OCI-LY1 (cell line): ENCODE data around the gene ZNF786.

ENCODE experiments used
- H2AFZ ChIP-seq: fragments of 200-600 bp; sonication (generic), shearing (Covaris generic); 2 replicates; pipeline ENCODE4 v1.6.0; 2014; ENCODE audit warnings: antibody characterized with exemption, mild to moderate bottlenecking, low read length
- H3F3A ChIP-seq: fragments of 200-600 bp; sonication (generic), shearing (Covaris generic); 2 replicates; pipeline ENCODE4 v1.6.0; 2014; ENCODE audit warnings: mild to moderate bottlenecking, antibody characterized with exemption, low read length, moderate library complexity; ENCODE audit not compliant: insufficient read depth
- H3K27ac ChIP-seq: fragments of 200-600 bp; sonication (generic); 2 replicates; pipeline ENCODE4 v1.5.1; 2014; ENCODE audit warnings: low read length, mixed run types, mild to moderate bottlenecking, low read depth; ENCODE audit not compliant: poor library complexity, severe bottlenecking
- H3K27me3 ChIP-seq: fragments of 200-600 bp; sonication (generic); 2 replicates; pipeline ENCODE4 v1.6.0; 2014; ENCODE audit warnings: antibody characterized with exemption, mild to moderate bottlenecking, low read length, moderate library complexity; ENCODE audit not compliant: insufficient read depth
- H3K36me3 ChIP-seq: fragments of 200-600 bp; sonication (generic); 2 replicates; pipeline ENCODE4 v1.6.1; 2014; ENCODE audit warnings: mild to moderate bottlenecking, antibody characterized with exemption, low read length, moderate library complexity, mixed read lengths; ENCODE audit not compliant: insufficient read depth
- H3K4me1 ChIP-seq: fragments of 200-600 bp; sonication (generic); 2 replicates; pipeline ENCODE4 v1.5.1; 2014; ENCODE audit warnings: mild to moderate bottlenecking, low read length, moderate library complexity; ENCODE audit not compliant: insufficient read depth, severe bottlenecking
- H3K4me2 ChIP-seq: fragments of 200-600 bp; sonication (generic), shearing (Covaris generic); 2 replicates; pipeline ENCODE4 v1.6.1; 2014; ENCODE audit warnings: low read length
- H3K4me3 ChIP-seq: fragments of 200-600 bp; sonication (generic); 2 replicates; pipeline ENCODE4 v1.5.1; 2014; ENCODE audit warnings: low read length, low read depth, mild to moderate bottlenecking, mixed read lengths; ENCODE audit not compliant: poor library complexity, severe bottlenecking
- H3K79me2 ChIP-seq: fragments of 200-600 bp; shearing (Covaris generic); 2 replicates; pipeline ENCODE4 v1.6.1; 2016; ENCODE audit warnings: mixed run types, low read length, mixed read lengths; ENCODE audit not compliant: insufficient read depth
- H3K9ac ChIP-seq: fragments of 200-600 bp; sonication (generic), shearing (Covaris generic); 2 replicates; pipeline ENCODE4 v1.6.1; 2014; ENCODE audit warnings: mild to moderate bottlenecking, low read length, mixed read lengths
- H3K9me2 ChIP-seq: fragments of 200-600 bp; sonication (generic), shearing (Covaris generic); 2 replicates; pipeline ENCODE4 v1.6.1; 2014; ENCODE audit warnings: low read depth, mild to moderate bottlenecking, low read length, mixed read lengths
- H3K9me3 ChIP-seq: fragments of 200-600 bp; shearing (Covaris generic); 2 replicates; pipeline ENCODE4 v1.6.1; 2014; ENCODE audit warnings: low read length, mixed read lengths
- H4K20me1 ChIP-seq: fragments of 200-600 bp; sonication (generic), shearing (Covaris generic); 2 replicates; pipeline ENCODE4 v1.6.0; 2016; ENCODE audit warnings: mild to moderate bottlenecking, low read length; ENCODE audit not compliant: insufficient read depth
- EZH2 ChIP-seq: fragments of 200-600 bp; sonication (generic), shearing (Covaris generic); IDR thresholded peaks from 2 replicates; pipeline ENCODE4 v1.8.0; 2017; ENCODE audit warnings: borderline replicate concordance, mixed run types, mild to moderate bottlenecking, antibody characterized with exemption, low read length, moderate library complexity, mixed read lengths
- TF ChIP-seq, protein P1 (sequence below): fragments of 200-600 bp; sonication (generic), shearing (Covaris generic); IDR thresholded peaks from 2 replicates; pipeline ENCODE4 v1.5.1; 2017; ENCODE audit warnings: mild to moderate bottlenecking, antibody characterized with exemption, low read length, moderate library complexity, mixed read lengths

The ZNF786 gene

DNA sequence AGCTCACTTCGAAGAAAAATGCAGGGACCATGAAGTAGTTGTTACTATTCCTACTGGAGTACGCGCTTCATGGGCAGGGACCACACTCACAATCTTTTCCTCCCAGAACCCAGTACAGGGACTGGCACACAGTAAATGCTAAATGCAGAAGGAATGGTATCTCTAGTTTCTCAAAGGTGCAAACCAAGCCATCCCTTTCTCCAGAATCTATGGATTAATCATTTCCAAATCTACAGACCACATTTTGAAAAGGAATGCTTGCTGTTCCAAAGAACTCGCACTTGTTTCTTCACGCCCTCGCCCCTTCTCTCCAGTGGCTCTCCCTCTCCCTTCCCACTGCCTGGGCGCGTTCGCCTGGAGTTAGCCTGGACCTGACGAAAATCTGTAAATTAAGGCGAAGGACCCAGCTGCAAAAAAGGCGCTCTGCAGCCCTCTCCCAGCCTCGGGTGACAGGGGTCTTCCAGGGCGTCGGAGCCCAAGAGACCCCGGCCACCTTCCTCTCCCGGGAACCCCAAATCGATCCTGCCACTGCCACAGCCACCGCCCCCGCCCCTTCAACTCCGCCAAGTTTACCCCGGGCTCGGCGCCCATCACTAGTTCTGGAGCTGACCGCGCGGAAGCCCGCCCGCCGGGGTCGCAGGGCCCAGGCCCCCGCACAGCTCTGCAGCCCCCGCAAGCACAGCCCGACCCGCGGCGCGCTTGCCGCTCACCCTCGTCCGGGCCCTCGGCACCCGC is 62.7 kb downstream of the ZNF786 start:
- no peak overlapping the region for H2AFZ ChIP-seq
- peaks cover 46% of the 10 kb centered on the region for H3K79me2 ChIP-seq
- H3K36me3 ChIP-seq: peaks cover 22% of the 10 kb centered on the region

DNA sequence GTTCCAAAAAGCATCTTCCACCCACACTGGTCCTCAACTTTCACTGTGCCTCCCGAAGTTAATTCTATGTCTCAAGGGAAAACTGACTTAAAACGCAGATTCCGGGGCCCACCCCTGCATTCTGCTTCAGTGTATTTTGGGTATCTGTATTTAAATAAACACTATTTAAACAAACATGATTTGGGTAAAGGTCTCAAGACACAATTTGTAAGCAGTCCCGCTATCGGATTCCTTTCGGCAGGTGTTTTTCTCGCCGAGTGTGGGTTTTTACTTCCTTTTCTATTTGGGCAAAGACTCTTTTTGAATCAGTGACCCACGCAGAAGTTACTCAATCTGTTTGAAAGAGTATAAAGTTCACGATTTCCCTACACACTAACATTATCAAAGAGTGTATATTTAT is 63.5 kb downstream of the ZNF786 start:
- Histone ChIP-seq H3K36me3 (peaks cover 22% of the 10 kb centered on the region), H3K27me3 (no peaks in the 10 kb centered on the region), H3F3A (no peaks in the 10 kb centered on the region), H3K27ac (peak overlapping the region; percentile 57), H2AFZ (no peak overlapping the region), H3K4me2 (peak overlapping the region; percentile 87), H3K4me3 (peak overlapping the region; percentile 80), H3K4me1 (peaks cover 38% of the 10 kb centered on the region), H3K79me2 (peaks cover 47% of the 10 kb centered on the region), H3K9me3 (no peaks in the 10 kb centered on the region), H3K9me2 (no peaks in the 10 kb centered on the region), H3K9ac (peak overlapping the region; percentile 89), H4K20me1 (no peaks in the 10 kb centered on the region)
- TF ChIP-seq, protein P1, sequence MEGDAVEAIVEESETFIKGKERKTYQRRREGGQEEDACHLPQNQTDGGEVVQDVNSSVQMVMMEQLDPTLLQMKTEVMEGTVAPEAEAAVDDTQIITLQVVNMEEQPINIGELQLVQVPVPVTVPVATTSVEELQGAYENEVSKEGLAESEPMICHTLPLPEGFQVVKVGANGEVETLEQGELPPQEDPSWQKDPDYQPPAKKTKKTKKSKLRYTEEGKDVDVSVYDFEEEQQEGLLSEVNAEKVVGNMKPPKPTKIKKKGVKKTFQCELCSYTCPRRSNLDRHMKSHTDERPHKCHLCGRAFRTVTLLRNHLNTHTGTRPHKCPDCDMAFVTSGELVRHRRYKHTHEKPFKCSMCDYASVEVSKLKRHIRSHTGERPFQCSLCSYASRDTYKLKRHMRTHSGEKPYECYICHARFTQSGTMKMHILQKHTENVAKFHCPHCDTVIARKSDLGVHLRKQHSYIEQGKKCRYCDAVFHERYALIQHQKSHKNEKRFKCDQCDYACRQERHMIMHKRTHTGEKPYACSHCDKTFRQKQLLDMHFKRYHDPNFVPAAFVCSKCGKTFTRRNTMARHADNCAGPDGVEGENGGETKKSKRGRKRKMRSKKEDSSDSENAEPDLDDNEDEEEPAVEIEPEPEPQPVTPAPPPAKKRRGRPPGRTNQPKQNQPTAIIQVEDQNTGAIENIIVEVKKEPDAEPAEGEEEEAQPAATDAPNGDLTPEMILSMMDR: no peak
- no peak for TF ChIP-seq EZH2

More for the DNA sequence above, 62.7 kb downstream of the ZNF786 start:
- peak overlapping the region; percentile 57 for H3K27ac ChIP-seq
- H3K9me2 ChIP-seq: no peaks in the 10 kb centered on the region
- H3K9me3 ChIP-seq: no peaks in the 10 kb centered on the region
- H4K20me1 ChIP-seq: no peaks in the 10 kb centered on the region
- peaks cover 38% of the 10 kb centered on the region for H3K4me1 ChIP-seq
- H3K27me3 ChIP-seq: no peaks in the 10 kb centered on the region
- TF ChIP-seq, protein P1: no peak
- no peak for TF ChIP-seq EZH2
- peak overlapping the region; percentile 80 for H3K4me3 ChIP-seq
- no peaks in the 10 kb centered on the region for H3F3A ChIP-seq
- H3K4me2 ChIP-seq: peak overlapping the region; percentile 87
- H3K9ac ChIP-seq: peak overlapping the region; percentile 89

DNA sequence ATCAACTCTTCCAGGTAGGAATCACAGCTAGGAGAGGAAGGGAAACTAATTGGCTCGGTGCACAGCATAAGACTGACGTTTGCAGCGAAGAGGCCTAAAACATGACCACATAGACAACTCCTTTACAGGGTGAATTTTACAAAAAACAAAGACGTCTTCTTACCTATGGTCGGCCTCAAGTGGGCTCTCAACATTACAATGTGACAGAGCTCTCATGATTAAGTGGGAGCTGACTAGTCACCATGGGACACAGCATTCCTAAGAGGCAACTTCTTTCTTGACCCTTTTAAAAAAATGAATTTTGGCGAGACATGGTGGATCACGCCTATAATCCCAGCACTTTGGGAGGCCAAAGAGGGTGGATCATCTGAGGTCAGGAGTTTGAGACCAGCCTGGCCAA is 66.9 kb downstream of the ZNF786 start:
- Histone ChIP-seq H3K4me3 (no peak overlapping the region), H3K79me2 (peaks cover 55% of the 10 kb centered on the region), H3K27me3 (no peaks in the 10 kb centered on the region), H3F3A (no peaks in the 10 kb centered on the region), H3K4me2 (no peak overlapping the region), H3K27ac (peak overlapping the region; percentile 13), H3K9ac (no peak overlapping the region; the same call in 1 of the 2 replicates), H3K9me2 (no peaks in the 10 kb centered on the region), H2AFZ (no peak overlapping the region), H3K4me1 (peaks cover 37% of the 10 kb centered on the region), H3K9me3 (no peaks in the 10 kb centered on the region), H4K20me1 (no peaks in the 10 kb centered on the region), H3K36me3 (peaks cover 53% of the 10 kb centered on the region)
- TF ChIP-seq, protein P1: no peak
- TF ChIP-seq EZH2: no peak
